Measurements from ENCODE around the gene SERTAD3. TPM values are rescaled to one million over a fixed set of nuclear protein-coding genes. Genes with fewer than 3 reads are reported as not detected.
"Not testable (repeated sequence)": the region's sequence is repeated elsewhere in the genome, so short reads cannot be mapped to it uniquely, and the experiment has no call there.

Gene SERTAD3
- total RNA-seq, 1 donor from 2014 or later, result 28.2 TPM

GRCh38 chr19:40433391-40434216 is 10.5 kb downstream of the SERTAD3 start:
- ATAC-seq (peak; percentile 98), DNase-seq (ENCODE audit: missing footprints) (peak; percentile 91)
- intact Hi-C loops (cut with DNase I), result no loop called here

GRCh38 chr19:40432760-40433159 is 11.4 kb downstream of the SERTAD3 start:
- intact Hi-C loops (cut with DNase I); ATAC-seq: not testable (repeated sequence)

GRCh38 chr19:40431698-40432097 is 12.4 kb downstream of the SERTAD3 start:
- DNase-seq (ENCODE audit: missing footprints) (no peak), ATAC-seq (no peak)
- intact Hi-C loops (cut with DNase I), result no loop called here

More at GRCh38 chr19:40432760-40433159, 11.4 kb downstream of the SERTAD3 start:
- not testable (repeated sequence) for DNase-seq (ENCODE audit: missing footprints)

- ATAC-seq; DNase-seq (ENCODE audit: missing footprints); intact Hi-C loops (cut with DNase I): not testable (repeated sequence)
Observed at GRCh38 chr19:40430242-40430641, 13.9 kb downstream of the SERTAD3 start.

- intact Hi-C loops (cut with DNase I), result loop anchor here (10.0 kb wide), 1 partner anchor 287 kb away; the partner anchor contains the start of genes COQ8B and ITPKC
- not testable (repeated sequence) for DNase-seq (ENCODE audit: missing footprints)
Observed at GRCh38 chr19:40428197-40428596, 15.9 kb downstream of the SERTAD3 start.

GRCh38 chr19:40425450-40426287 is 18.5 kb downstream of the SERTAD3 start, which contains the start of gene SERTAD1:
SERTAD1 (minus strand) TSS chr19:40425992; CDS start chr19:40423546, 2,446 bp downstream.
- intact Hi-C loops (cut with DNase I), result loop anchor here (1.0 to 10.0 kb wide), 2 partner anchors 18 to 289 kb away; partner anchors contain the start of genes COQ8B and ITPKC
- ATAC-seq (peak; percentile 94), DNase-seq (ENCODE audit: missing footprints) (peak; percentile 100)

More at GRCh38 chr19:40428197-40428596, 15.9 kb downstream of the SERTAD3 start:
- ATAC-seq, result not testable (repeated sequence)

- intact Hi-C loops (cut with DNase I), result loop anchor here (1.0 to 10.0 kb wide), 3 partner anchors 18 to 290 kb away; partner anchors contain the start of genes C19orf47, COQ8B, ITPKC and PLD3
- DNase-seq (ENCODE audit: missing footprints), result no peak
- ATAC-seq, result peak; percentile 30
Observed at GRCh38 chr19:40424637-40425449, 19.3 kb downstream of the SERTAD3 start.

- intact Hi-C loops (cut with DNase I), result loop anchor here (5.0 to 10.0 kb wide), 2 partner anchors 77 to 291 kb away; partner anchors contain the start of genes C19orf47, COQ8B, ITPKC and PLD3
- ATAC-seq, result no peak
Observed at GRCh38 chr19:40423938-40424337, 20.2 kb downstream of the SERTAD3 start.

GRCh38 chr19:40422748-40423566 is 21.2 kb downstream of the SERTAD3 start:
- intact Hi-C loops (cut with DNase I), result loop anchor here (5.0 to 10.0 kb wide), 2 partner anchors 76 to 292 kb away; partner anchors contain the start of genes C19orf47, COQ8B, ITPKC and PLD3
- no peak for DNase-seq (ENCODE audit: missing footprints)
- no peak for ATAC-seq

More at GRCh38 chr19:40423938-40424337, 20.2 kb downstream of the SERTAD3 start:
- no peak for DNase-seq (ENCODE audit: missing footprints)

GRCh38 chr19:40421993-40422747 is 22.0 kb downstream of the SERTAD3 start:
- ATAC-seq, result no peak
- DNase-seq (ENCODE audit: missing footprints), result no peak
- intact Hi-C loops (cut with DNase I), result loop anchor here (5.0 to 10.0 kb wide), 2 partner anchors 75 to 293 kb away; partner anchors contain the start of genes C19orf47, COQ8B, ITPKC and PLD3

- ATAC-seq, result peak; percentile 89
- intact Hi-C loops (cut with DNase I), result loop anchor here (5.0 to 10.0 kb wide), 2 partner anchors 74 to 294 kb away; partner anchors contain the start of genes C19orf47, COQ8B, ITPKC and PLD3
- peak; percentile 96 for DNase-seq (ENCODE audit: missing footprints)
Observed at GRCh38 chr19:40420766-40421765, 23.1 kb downstream of the SERTAD3 start.

GRCh38 chr19:40420451-40420765 is 23.7 kb downstream of the SERTAD3 start:
- ATAC-seq, result no peak
- DNase-seq (ENCODE audit: missing footprints), result no peak
- intact Hi-C loops (cut with DNase I), result loop anchor here (5.0 to 10.0 kb wide), 2 partner anchors 73 to 294 kb away; partner anchors contain the start of genes C19orf47, COQ8B, ITPKC and PLD3

- ATAC-seq, result no peak
- intact Hi-C loops (cut with DNase I), result loop anchor here (5.0 to 10.0 kb wide), 2 partner anchors 72 to 295 kb away; partner anchors contain the start of genes C19orf47, COQ8B, ITPKC and PLD3
- DNase-seq (ENCODE audit: missing footprints), result no peak
Observed at GRCh38 chr19:40419780-40420179, 24.4 kb downstream of the SERTAD3 start.

- DNase-seq (ENCODE audit: missing footprints) (no peak), ATAC-seq (no peak)
- intact Hi-C loops (cut with DNase I), result no loop called here
Observed at GRCh38 chr19:40419066-40419612, 25.0 kb downstream of the SERTAD3 start.

GRCh38 chr19:40418040-40418439 is 26.1 kb downstream of the SERTAD3 start:
- intact Hi-C loops (cut with DNase I), result no loop called here
- no peak for DNase-seq (ENCODE audit: missing footprints)
- ATAC-seq, result no peak

Measured in Right ventricle myocardium inferior (tissue), 1 donor.